HG03575 (cell line): ENCODE data around the gene LCE6A.

Experiments
- ATAC-seq: cut with Tn5 transposase; IDR thresholded peaks from one replicate; pipeline ENCODE4 v1.9.1; 2021; ENCODE audit not compliant: unreplicated experiment, insufficient number of reproducible peaks, low FRiP score; ENCODE audit errors: extremely low read depth

The LCE6A gene

GRCh38 chr1:152870831-152871730 lies 28.4 kb downstream of the LCE6A start:
- ATAC-seq, result no peak

DNA sequence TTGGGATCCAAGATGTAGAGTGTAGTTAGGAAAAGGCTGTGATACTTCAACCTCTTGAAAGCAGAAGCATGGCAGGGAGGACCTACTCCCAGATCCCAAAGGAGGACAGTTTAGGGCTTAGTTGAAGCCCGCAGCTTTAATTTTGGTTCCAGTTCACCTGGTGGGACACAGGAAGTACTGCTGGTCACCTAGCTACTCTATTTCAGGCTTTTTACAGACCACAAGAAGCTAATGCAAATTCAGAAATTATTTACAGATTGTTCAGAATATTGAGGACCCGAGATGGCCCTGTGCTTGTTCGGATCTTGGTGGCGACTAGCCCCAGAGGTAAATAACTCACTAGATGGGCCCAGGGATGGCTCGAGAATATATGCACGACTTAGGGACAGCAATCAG lies 29.1 kb downstream of the LCE6A start:
- ATAC-seq, result no peak

DNA sequence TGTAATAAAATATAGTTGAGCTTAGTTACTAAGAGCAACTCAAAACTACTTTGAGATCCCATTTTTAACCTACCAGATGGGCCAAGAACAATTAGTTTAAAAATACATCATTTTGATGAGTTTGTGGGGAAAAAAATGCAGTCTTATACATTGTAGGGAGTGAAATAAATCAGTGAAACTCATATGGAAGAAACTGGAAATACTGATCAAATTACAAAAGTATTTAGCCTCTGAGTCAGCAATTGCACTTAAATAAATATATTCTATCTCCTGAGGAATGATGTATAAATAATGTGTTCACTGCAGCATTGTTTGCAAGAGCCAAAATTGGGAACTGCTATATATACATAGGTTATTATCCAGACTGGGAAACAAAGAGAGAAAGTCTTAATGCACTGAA lies 30.8 kb downstream of the LCE6A start:
- ATAC-seq, result no peak

DNA sequence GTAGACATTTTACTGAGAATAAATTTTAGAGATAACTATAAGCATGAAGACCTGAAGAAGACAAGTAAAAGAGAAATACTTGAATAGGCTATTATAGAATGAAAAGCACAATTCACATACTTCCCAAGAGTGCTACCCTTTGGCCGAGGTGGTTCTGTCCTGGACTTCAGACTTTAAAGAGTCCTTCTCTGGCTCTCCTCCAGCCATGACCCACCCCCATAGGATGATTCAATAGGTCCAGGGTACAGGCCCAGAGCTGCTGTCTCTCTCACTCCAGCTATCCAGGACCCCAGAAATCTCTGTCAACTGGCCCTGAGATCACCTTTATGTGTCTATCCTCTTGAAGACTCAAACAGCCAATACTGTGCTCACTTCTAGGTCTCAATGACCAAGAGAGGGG lies 34.2 kb downstream of the LCE6A start:
- no peak for ATAC-seq

- ATAC-seq, result no peak
Observed at GRCh38 chr1:152878042-152878441, 35.4 kb downstream of the LCE6A start, which contains the start of gene SMCP. Gene SMCP, plus strand, starts transcription at chr1:152878322. Its CDS starts 6,101 bp downstream, at chr1:152884423.

GRCh38 chr1:152879559-152880198 lies 37.0 kb downstream of the LCE6A start:
- ATAC-seq, result no peak

DNA sequence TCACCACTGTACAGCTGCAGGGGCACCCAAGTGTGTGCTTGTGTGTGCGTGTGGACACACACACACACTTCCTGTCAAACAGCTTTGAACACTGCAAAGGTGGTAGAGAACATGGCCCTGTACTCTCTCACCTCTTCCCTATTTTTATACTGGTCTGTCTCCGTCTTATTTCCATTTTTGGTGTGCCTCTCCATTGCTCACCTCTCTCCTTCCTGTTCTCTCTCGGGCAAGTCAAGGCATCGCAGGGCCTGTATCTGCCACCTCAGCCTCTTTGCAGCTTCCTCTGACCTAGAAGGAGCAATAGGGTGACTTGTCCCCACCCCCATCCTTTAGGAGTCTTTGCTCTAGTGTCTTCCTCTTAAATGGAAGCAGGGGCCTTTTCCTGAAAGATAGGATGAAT lies 37.7 kb downstream of the LCE6A start:
- no peak for ATAC-seq

DNA sequence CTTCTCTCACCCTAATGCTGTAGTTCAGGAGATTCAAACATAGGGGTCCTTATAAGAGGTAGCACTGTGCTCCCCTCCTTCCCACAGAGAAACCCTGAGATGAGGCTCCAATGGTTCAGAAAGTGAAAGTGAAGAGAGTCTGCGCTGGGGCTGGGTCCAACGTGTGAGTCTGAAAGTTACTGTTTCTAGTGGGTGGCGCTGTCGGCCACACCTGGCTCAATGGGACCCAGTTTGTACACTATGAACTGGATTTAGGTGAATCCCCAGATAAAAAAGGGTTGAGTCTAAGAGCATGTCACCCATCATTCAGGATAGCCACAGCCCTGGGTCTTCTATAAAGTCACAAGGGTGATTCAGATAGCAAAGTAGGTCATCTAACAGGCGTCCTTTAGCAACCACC lies 38.3 kb downstream of the LCE6A start:
- ATAC-seq, result no peak

DNA sequence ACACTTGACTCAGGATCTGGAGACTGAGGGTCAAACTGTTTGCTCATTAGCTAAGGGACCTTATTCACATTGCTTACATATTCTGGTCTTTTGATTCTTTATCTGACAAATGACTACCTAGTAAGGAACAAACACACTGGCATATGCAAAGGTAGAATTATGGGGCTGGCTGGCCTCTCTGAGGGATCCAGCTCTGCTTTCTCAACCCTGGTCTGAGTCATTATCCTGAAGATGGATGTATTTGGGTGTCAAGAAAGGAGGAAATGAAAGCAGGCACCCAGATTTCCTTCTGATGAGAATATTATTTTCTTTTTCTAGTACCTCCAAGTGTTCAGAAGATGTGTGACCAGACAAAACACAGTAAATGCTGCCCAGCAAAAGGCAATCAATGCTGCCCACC lies 41.4 kb downstream of the LCE6A start:
- ATAC-seq, result no peak

GRCh38 chr1:152884506-152884905 lies 41.9 kb downstream of the LCE6A start:
- no peak for ATAC-seq

- ATAC-seq, result no peak
Observed at GRCh38 chr1:152884966-152885624, 42.4 kb downstream of the LCE6A start.

GRCh38 chr1:152886085-152886484 lies 43.4 kb downstream of the LCE6A start:
- ATAC-seq, result no peak

DNA sequence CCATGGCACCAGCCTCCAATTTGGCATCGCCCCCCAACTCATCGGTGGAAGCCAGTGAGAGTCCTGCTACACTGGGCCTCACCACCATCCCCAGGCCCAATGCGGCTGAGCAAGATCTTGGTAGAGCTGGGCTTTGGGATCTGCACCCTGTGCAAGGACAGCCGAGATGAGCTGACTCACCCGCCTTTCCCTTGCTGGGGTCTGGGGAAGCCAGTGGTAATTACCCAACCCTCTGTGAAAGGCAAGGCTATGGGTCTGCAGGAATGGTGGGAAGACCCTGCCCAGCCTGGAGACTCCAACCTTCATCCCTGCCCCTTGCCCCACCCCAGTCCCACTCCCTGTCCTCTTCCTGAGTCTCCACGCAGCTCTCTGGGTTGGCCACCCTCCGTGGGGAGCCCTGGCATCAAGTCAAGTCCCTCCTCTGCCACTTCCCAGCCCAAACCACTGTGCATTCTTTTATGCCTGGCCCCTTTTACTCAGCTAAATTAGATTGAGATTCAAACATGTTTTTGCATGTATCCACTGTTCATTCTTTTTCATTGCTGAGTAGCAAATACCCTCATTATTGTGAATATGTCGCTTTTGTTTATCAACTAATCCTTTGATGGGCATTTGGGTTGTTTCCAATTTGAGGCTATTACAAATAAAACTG lies 44.2 kb downstream of the LCE6A start:
- no peak for ATAC-seq

DNA sequence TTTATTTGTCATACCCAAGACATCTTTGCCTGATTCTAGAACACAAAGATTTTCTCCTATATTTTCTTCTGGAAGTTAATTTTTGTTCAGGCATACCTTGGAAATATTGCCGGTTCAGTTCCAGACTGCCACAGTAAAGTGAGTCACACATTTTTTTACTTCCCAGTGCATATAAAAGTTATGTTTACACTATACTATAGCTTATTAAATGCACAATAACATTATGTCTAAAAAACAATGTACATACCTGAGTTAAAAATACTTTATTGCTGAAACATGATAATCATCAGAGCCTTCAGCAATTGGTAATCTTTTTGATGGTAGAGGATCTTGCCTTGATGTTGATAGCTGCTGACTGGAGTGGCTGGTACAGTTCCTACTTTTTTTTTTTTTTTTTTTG lies 45.5 kb downstream of the LCE6A start:
- ATAC-seq, result no peak
